ENCODE results near the gene POLR1E. TPM values are rescaled to one million over a fixed set of nuclear protein-coding genes. Genes with fewer than 3 reads are reported as not detected.

The POLR1E gene
- total and polyA plus RNA-seq, 2 donors (not counting 3 experiments of a cell fraction or from before 2014, with no cell fraction given): 9.0 to 21.2 TPM

- Histone ChIP-seq H3K27me3 (ENCODE audit: control insufficient read depth in 2 of 2, insufficient read depth in 2 of 2, low read length in 2 of 2) (no peaks in the 10 kb centered on the region), H3K9me1 (replicated peaks; ENCODE audit: control insufficient read depth, extremely low read depth, insufficient read depth, low read length) (no peaks in the 10 kb centered on the region), H4K20me1 (replicated peaks; ENCODE audit: control insufficient read depth, extremely low read depth, insufficient read depth, low read length) (no peaks in the 10 kb centered on the region), H3K4me3 (replicated peaks in 1 of 3; ENCODE audit: insufficient read depth in 1 of 3, low read depth in 1 of 3, low read length in 3 of 3) (no peak overlapping the region), H3K9me3 (replicated peaks; ENCODE audit: control insufficient read depth, insufficient read depth, low read length) (no peaks in the 10 kb centered on the region), H3K4me1 (ENCODE audit: control insufficient read depth, extremely low read depth, insufficient read depth, low read length) (no peaks in the 10 kb centered on the region), H3K4me2 (ENCODE audit: insufficient read depth, low read length) (no peak overlapping the region), H3K27ac (ENCODE audit: insufficient read depth, low read depth, low read length) (no peak overlapping the region), H2AFZ (ENCODE audit: low read depth, low read length) (no peak overlapping the region), H3K79me2 (ENCODE audit: control insufficient read depth, insufficient read depth, low read length) (no peaks in the 10 kb centered on the region), H3K36me3 (ENCODE audit: control insufficient read depth in 2 of 2, extremely low read depth in 1 of 2, insufficient read depth in 2 of 2, low read length in 2 of 2) (peaks cover 0 to 18% of the 10 kb centered on the region in 2 experiments), H3K9ac (replicated peaks; ENCODE audit: extremely low read depth, insufficient read depth, low read length) (no peak overlapping the region)
- dilution Hi-C loops (cut with MboI; ENCODE audit: extremely low pct_ligation_motif_present, low sequenced_read_pairs) (no loop called here), intact Hi-C loops (cut with micrococcal nuclease) (no loop called here)
- DNase-seq (ENCODE audit: low read depth, low spot score) (no peak), FAIRE-seq (no peak)
- no TSS peak for BruUV-seq (replicated peaks)
- CTCF ChIA-PET: no interaction called here
- POLR2A ChIA-PET: no interaction called here
- TF ChIP-seq MYC (IDR thresholded peaks at IDR 0.05; ENCODE audit: low read depth, low read length) (no peak), FOS (IDR thresholded peaks at IDR 0.05; ENCODE audit: borderline replicate concordance, insufficient read depth, low read length) (no peak), POLR2A (IDR thresholded peaks at IDR 0.05; ENCODE audit: low read depth, low read length) (no peak)
Observed at GRCh38 chr9:37534901-37535300, 49.2 kb downstream of the POLR1E start.

GRCh38 chr9:37538099-37538498, 52.4 kb downstream of the POLR1E start:
- FAIRE-seq (no peak), DNase-seq (ENCODE audit: low read depth, low spot score) (no peak)
- Histone ChIP-seq H3K9me3 (replicated peaks; ENCODE audit: control insufficient read depth, insufficient read depth, low read length) (no peaks in the 10 kb centered on the region), H4K20me1 (replicated peaks; ENCODE audit: control insufficient read depth, extremely low read depth, insufficient read depth, low read length) (no peaks in the 10 kb centered on the region), H2AFZ (ENCODE audit: low read depth, low read length) (no peak overlapping the region), H3K4me2 (ENCODE audit: insufficient read depth, low read length) (no peak overlapping the region), H3K36me3 (ENCODE audit: control insufficient read depth in 2 of 2, extremely low read depth in 1 of 2, insufficient read depth in 2 of 2, low read length in 2 of 2) (peaks cover 2 to 26% of the 10 kb centered on the region in 2 experiments), H3K9ac (replicated peaks; ENCODE audit: extremely low read depth, insufficient read depth, low read length) (no peak overlapping the region), H3K27ac (ENCODE audit: insufficient read depth, low read depth, low read length) (no peak overlapping the region), H3K4me3 (replicated peaks in 1 of 3; ENCODE audit: insufficient read depth in 1 of 3, low read depth in 1 of 3, low read length in 3 of 3) (no peak overlapping the region), H3K79me2 (ENCODE audit: control insufficient read depth, insufficient read depth, low read length) (no peaks in the 10 kb centered on the region), H3K27me3 (ENCODE audit: control insufficient read depth in 2 of 2, insufficient read depth in 2 of 2, low read length in 2 of 2) (no peaks in the 10 kb centered on the region), H3K4me1 (ENCODE audit: control insufficient read depth, extremely low read depth, insufficient read depth, low read length) (no peaks in the 10 kb centered on the region), H3K9me1 (replicated peaks; ENCODE audit: control insufficient read depth, extremely low read depth, insufficient read depth, low read length) (no peaks in the 10 kb centered on the region)
- no TSS peak for BruUV-seq (replicated peaks)
- TF ChIP-seq POLR2AphosphoS5 (IDR thresholded peaks at IDR 0.05; ENCODE audit: insufficient read depth, low read depth, low read length) (no peak), FOS (IDR thresholded peaks at IDR 0.05; ENCODE audit: borderline replicate concordance, insufficient read depth, low read length) (no peak), MAX (IDR thresholded peaks at IDR 0.05; ENCODE audit: insufficient read depth, insufficient read length) (no peak), GATA2 (IDR thresholded peaks at IDR 0.05; ENCODE audit: insufficient read depth, insufficient read length, low read depth, low read length) (no peak), POLR2A (IDR thresholded peaks at IDR 0.05; ENCODE audit: low read depth, low read length) (no peak), CTCF (IDR thresholded peaks at IDR 0.05; ENCODE audit: extremely low read depth in 1 of 2, insufficient read depth in 1 of 2, low read depth in 1 of 2, low read length in 2 of 2) (no peak), EZH2 (IDR thresholded peaks at IDR 0.05; ENCODE audit: borderline replicate concordance, low read depth, low read length, severe bottlenecking) (no peak), MYC (IDR thresholded peaks at IDR 0.05; ENCODE audit: low read depth, low read length) (no peak), JUN (IDR thresholded peaks at IDR 0.05; ENCODE audit: borderline replicate concordance, insufficient read depth, insufficient read length, low read depth) (no peak)
- dilution Hi-C loops (cut with MboI; ENCODE audit: extremely low pct_ligation_motif_present, low sequenced_read_pairs) (no loop called here), intact Hi-C loops (cut with micrococcal nuclease) (no loop called here)
- ChIA-PET POLR2A (interaction anchor here (0.6 kb wide), 1 partner anchor 27 kb away, joined by 3 read pairs; no protein-coding TSS in a partner anchor), CTCF (no interaction called here)
